ENCODE data around the gene GTF2IRD1.
"Not testable (repeated sequence)": the region's sequence is repeated elsewhere in the genome, so short reads cannot be mapped to it uniquely, and the experiment has no call there.

DNA sequence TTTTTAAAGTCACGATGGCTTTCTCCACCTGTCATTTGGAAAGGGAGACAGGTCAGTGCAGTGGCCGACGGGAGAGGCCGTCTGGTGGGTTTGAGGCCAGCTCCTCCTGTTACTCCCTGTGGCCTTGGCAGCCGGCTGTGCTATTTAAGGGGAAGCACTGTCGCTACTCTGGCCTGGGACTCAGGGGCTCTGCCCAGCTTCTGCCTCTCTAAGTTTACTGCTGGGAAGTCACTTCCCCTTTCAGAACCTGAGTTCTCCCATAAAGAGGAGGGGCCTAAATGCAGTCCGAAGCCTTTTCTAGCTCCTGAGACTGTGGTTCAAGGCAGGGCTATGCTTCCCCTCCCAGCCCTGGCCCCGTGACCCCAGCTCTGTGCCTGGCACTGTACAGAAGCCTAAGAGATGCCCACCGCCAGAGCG lies 99.9 kb downstream of the GTF2IRD1 start:
- TF ChIP-seq, protein P1, sequence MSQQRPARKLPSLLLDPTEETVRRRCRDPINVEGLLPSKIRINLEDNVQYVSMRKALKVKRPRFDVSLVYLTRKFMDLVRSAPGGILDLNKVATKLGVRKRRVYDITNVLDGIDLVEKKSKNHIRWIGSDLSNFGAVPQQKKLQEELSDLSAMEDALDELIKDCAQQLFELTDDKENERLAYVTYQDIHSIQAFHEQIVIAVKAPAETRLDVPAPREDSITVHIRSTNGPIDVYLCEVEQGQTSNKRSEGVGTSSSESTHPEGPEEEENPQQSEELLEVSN (IDR thresholded peaks at IDR 0.05; ENCODE audit: borderline replicate concordance in 1 of 2, extremely low read depth in 1 of 2, insufficient read depth in 1 of 2, insufficient read length in 1 of 2, low read depth in 1 of 2, low read length in 1 of 2, poor library complexity in 1 of 2, severe bottlenecking in 1 of 2) = not testable (repeated sequence)
- not testable (repeated sequence) for TF ChIP-seq RFX1, ARID2 (IDR thresholded peaks at IDR 0.05)
- TF ChIP-seq, protein P2, sequence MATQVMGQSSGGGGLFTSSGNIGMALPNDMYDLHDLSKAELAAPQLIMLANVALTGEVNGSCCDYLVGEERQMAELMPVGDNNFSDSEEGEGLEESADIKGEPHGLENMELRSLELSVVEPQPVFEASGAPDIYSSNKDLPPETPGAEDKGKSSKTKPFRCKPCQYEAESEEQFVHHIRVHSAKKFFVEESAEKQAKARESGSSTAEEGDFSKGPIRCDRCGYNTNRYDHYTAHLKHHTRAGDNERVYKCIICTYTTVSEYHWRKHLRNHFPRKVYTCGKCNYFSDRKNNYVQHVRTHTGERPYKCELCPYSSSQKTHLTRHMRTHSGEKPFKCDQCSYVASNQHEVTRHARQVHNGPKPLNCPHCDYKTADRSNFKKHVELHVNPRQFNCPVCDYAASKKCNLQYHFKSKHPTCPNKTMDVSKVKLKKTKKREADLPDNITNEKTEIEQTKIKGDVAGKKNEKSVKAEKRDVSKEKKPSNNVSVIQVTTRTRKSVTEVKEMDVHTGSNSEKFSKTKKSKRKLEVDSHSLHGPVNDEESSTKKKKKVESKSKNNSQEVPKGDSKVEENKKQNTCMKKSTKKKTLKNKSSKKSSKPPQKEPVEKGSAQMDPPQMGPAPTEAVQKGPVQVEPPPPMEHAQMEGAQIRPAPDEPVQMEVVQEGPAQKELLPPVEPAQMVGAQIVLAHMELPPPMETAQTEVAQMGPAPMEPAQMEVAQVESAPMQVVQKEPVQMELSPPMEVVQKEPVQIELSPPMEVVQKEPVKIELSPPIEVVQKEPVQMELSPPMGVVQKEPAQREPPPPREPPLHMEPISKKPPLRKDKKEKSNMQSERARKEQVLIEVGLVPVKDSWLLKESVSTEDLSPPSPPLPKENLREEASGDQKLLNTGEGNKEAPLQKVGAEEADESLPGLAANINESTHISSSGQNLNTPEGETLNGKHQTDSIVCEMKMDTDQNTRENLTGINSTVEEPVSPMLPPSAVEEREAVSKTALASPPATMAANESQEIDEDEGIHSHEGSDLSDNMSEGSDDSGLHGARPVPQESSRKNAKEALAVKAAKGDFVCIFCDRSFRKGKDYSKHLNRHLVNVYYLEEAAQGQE (IDR thresholded peaks at IDR 0.05; ENCODE audit: borderline replicate concordance) = not testable (repeated sequence)
- TF ChIP-seq, protein P2 (CRISPR knock-in tag; IDR thresholded peaks at IDR 0.05; ENCODE audit: low read depth) = not testable (repeated sequence)
